HG02981 (cell line): ENCODE results near the gene ABCB1.
"Not testable (repeated sequence)": the region's sequence is repeated elsewhere in the genome, so short reads cannot be mapped to it uniquely, and the experiment has no call there.

Experiments
- ATAC-seq: cut with Tn5 transposase; IDR thresholded peaks from one replicate; pipeline ENCODE4 v1.9.1; 2021; ENCODE audit warnings: mild to moderate bottlenecking, moderate library complexity; ENCODE audit not compliant: unreplicated experiment

Gene ABCB1

GRCh38 chr7:87474533-87475358 is 125.9 kb downstream of the ABCB1 start:
- ATAC-seq = peak; percentile 71

- no peak for ATAC-seq
These were observed 126.7 kb downstream of the ABCB1 start for GRCh38 chr7:87473986-87474385.

- no peak for ATAC-seq
These were observed 127.5 kb downstream of the ABCB1 start for GRCh38 chr7:87473192-87473591.

GRCh38 chr7:87471473-87471872 is 129.2 kb downstream of the ABCB1 start:
- no peak for ATAC-seq

GRCh38 chr7:87469204-87469603 is 131.5 kb downstream of the ABCB1 start:
- ATAC-seq = not testable (repeated sequence)

- not testable (repeated sequence) for ATAC-seq
These were observed 135.2 kb downstream of the ABCB1 start for GRCh38 chr7:87465534-87465880.

- not testable (repeated sequence) for ATAC-seq
These were observed 135.7 kb downstream of the ABCB1 start for GRCh38 chr7:87464830-87465533.

GRCh38 chr7:87463982-87464381 is 136.7 kb downstream of the ABCB1 start:
- ATAC-seq = no peak

- not testable (repeated sequence) for ATAC-seq
These were observed 140.2 kb downstream of the ABCB1 start for GRCh38 chr7:87460444-87460843.

- ATAC-seq = no peak
These were observed 140.7 kb downstream of the ABCB1 start for GRCh38 chr7:87459941-87460340.

GRCh38 chr7:87458148-87458547 is 142.5 kb downstream of the ABCB1 start:
- ATAC-seq = no peak

- no peak for ATAC-seq
These were observed 144.4 kb downstream of the ABCB1 start for GRCh38 chr7:87456247-87456646.
